Common myeloid progenitor, CD34-positive (primary cell): ENCODE results near the gene FIGLA.
A peak's percentile ranks its signal among the peaks of the same experiment; 100 is the strongest.

Experiments
- CTCF ChIA-PET: fragments of 350-600 bp; sonication (Branson Sonifier 250); formaldehyde crosslinking; loops from one replicate; lab custom pipeline; 2021; ENCODE audit warnings: antibody characterized with exemption; lab: Charles Lee
- POLR2A ChIA-PET: fragments of 350-600 bp; sonication (Branson Sonifier 250); formaldehyde crosslinking; loops from one replicate; lab custom pipeline; 2021; ENCODE audit warnings: antibody characterized with exemption; lab: Charles Lee
- DNase-seq, 3 donors: peaks; one replicate each; pipeline versions ENCODE4 v3.0.0 to v3.0.0-alpha.2; 2013
- H3K27ac ChIP-seq, 2 experiments: 1 replicate in 1 of 2; 2 replicates in 1 of 2; pipeline ENCODE4 v1.7.0; 2013; ENCODE audit warnings: inconsistent platforms in 2 of 2, low read length in 2 of 2, mild to moderate bottlenecking in 2 of 2, low read depth in 1 of 2, moderate library complexity in 1 of 2; ENCODE audit not compliant: severe bottlenecking in 2 of 2, insufficient read depth in 1 of 2, poor library complexity in 1 of 2
- H3K27me3 ChIP-seq, 5 experiments: replicated peaks in 2 of 5; 1 replicate in 3 of 5; 2 replicates in 2 of 5; pipeline versions ENCODE4 v1.6.1 to v1.7.0; 2013; ENCODE audit warnings: low read length in 4 of 5, mild to moderate bottlenecking in 2 of 5, moderate library complexity in 2 of 5, inconsistent platforms in 1 of 5; ENCODE audit not compliant: insufficient read depth in 5 of 5, control insufficient read depth in 4 of 5
- H3K36me3 ChIP-seq, 4 experiments: 1 replicate in 2 of 4; 2 replicates in 2 of 4; pipeline versions ENCODE4 v1.6.1 to v1.7.0; 2013; ENCODE audit warnings: low read length in 3 of 4, control low read depth in 1 of 4, mild to moderate bottlenecking in 1 of 4; ENCODE audit not compliant: control insufficient read depth in 4 of 4, insufficient read depth in 4 of 4
- H3K4me1 ChIP-seq, 4 experiments: 1 replicate in 3 of 4; 2 replicates in 1 of 4; pipeline versions ENCODE4 v1.6.1 to v1.7.1; 2013; ENCODE audit warnings: low read length in 3 of 4, mild to moderate bottlenecking in 3 of 4, control low read depth in 1 of 4, inconsistent platforms in 1 of 4, moderate library complexity in 1 of 4; ENCODE audit not compliant: control insufficient read depth in 4 of 4, insufficient read depth in 4 of 4; ENCODE audit errors: control extremely low read depth in 1 of 4
- H3K4me3 ChIP-seq, 7 experiments: 1 replicate in 4 of 7; 2 replicates in 3 of 7; pipeline versions ENCODE4 v1.5.1 to v1.7.0; 2013; ENCODE audit warnings: mild to moderate bottlenecking in 7 of 7, low read length in 6 of 7, moderate library complexity in 6 of 7, inconsistent platforms in 2 of 7, low read depth in 2 of 7, control low read depth in 1 of 7; ENCODE audit not compliant: insufficient read depth in 4 of 7, control insufficient read depth in 1 of 7; ENCODE audit errors: extremely low read depth in 1 of 7
- H3K9me3 ChIP-seq, 5 experiments: 1 replicate in 4 of 5; 2 replicates in 1 of 5; pipeline versions ENCODE4 v1.6.1 to v1.7.1; 2013; ENCODE audit warnings: low read length in 4 of 5, mild to moderate bottlenecking in 2 of 5, inconsistent platforms in 1 of 5, low read depth in 1 of 5, moderate library complexity in 1 of 5; ENCODE audit not compliant: control insufficient read depth in 4 of 5, insufficient read depth in 2 of 5; ENCODE audit errors: control extremely low read depth in 1 of 5
- WGBS: methylation state at CpG from one replicate; pipeline ENCODE4 v1.1.5; 2013; ENCODE audit not compliant: insufficient coverage; 5-methylcytosine and 5-hydroxymethylcytosine counted together

FIGLA gene

DNA sequence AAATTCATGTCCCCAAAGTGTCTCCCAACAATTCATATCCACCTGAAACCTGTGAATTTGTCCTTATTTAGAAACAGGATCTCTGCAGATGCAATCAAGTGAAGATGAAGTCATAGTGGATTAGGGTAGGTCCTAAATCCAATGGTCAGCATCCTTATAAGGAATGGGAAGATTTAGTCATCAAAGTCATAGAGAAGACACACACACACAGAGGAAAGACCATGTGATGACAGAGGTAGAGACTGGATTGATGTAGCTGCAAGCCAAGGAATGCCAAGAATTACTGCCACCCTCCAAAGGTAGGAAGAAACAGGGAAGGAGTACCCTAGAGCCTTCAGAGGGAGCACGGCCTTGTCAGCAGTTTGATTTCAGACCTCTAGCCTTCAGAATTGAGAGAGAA, 40.1 kb downstream of the FIGLA start:
- Histone ChIP-seq H3K4me3 (no peak overlapping the region), H3K27me3 (peaks cover 2 to 19% (median 12%) of the 10 kb centered on the region in 5 experiments), H3K27ac (no peak overlapping the region), H3K36me3 (no peaks in the 10 kb centered on the region), H3K9me3 (peaks cover 0 to 2% (median 0%) of the 10 kb centered on the region in 5 experiments), H3K4me1 (no peaks in the 10 kb centered on the region)
- 88% methylated on average over 1 of the region's 1 CpG for WGBS
- CTCF ChIA-PET, result interaction anchor here (1.0 to 2.1 kb wide), 3 partner anchors 9 to 19 kb away, joined by 3 to 8 read pairs (median 4); no protein-coding TSS in a partner anchor
- POLR2A ChIA-PET, result no interaction called here
- no peak for DNase-seq

GRCh38 chr2:70748002-70748784, 42.2 kb downstream of the FIGLA start:
- H3K36me3 ChIP-seq, result no peaks in the 10 kb centered on the region
- H3K27ac ChIP-seq, result no peak overlapping the region
- H3K4me3 ChIP-seq, result no peak overlapping the region
- 25% methylated on average over 1 of the region's 1 CpG for WGBS
- peak in 2 of 3 donors; percentile 43 to 51 for DNase-seq
- no peaks in the 10 kb centered on the region for H3K4me1 ChIP-seq
- H3K27me3 ChIP-seq, result peaks cover 0 to 6% (median 3%) of the 10 kb centered on the region in 5 experiments
- POLR2A ChIA-PET, result no interaction called here
- CTCF ChIA-PET, result interaction anchor here (0.6 to 1.1 kb wide), 2 partner anchors 31 to 407 kb away, joined by 3 to 4 read pairs; no protein-coding TSS in a partner anchor
- H3K9me3 ChIP-seq, result peaks cover 0 to 2% (median 0%) of the 10 kb centered on the region in 5 experiments

DNA sequence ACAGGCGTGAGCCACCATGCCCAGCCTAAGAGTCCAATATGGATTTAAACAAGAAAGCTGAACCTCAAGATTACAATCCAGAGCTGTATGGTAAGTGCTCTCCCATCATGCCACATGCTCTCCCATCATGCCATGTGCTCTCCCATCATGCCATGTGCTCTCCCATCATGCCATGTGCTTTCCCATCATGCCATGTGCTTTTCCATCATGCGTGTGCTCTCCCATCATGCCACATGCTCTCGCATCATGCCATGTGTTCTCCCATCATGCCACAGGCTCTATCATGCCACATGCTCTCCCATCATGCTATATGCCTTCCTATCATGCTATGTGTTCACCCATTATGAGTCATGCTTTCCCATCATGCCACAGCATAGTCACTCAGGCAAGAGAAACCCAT, 43.2 kb downstream of the FIGLA start:
- Histone ChIP-seq H3K4me1 (no peaks in the 10 kb centered on the region), H3K27ac (no peak overlapping the region), H3K27me3 (peaks cover 0 to 6% (median 2%) of the 10 kb centered on the region in 5 experiments), H3K4me3 (no peak overlapping the region), H3K9me3 (peaks cover 0 to 2% (median 0%) of the 10 kb centered on the region in 5 experiments), H3K36me3 (no peaks in the 10 kb centered on the region)
- ChIA-PET POLR2A (no interaction called here), CTCF (interaction anchor here (1.1 kb wide), 1 partner anchor 30 kb away, joined by 4 read pairs; no protein-coding TSS in a partner anchor)
- DNase-seq, result peak in 1 of 3 donors; percentile 13
- 98% methylated on average over 3 of the region's 3 CpGs for WGBS

DNA sequence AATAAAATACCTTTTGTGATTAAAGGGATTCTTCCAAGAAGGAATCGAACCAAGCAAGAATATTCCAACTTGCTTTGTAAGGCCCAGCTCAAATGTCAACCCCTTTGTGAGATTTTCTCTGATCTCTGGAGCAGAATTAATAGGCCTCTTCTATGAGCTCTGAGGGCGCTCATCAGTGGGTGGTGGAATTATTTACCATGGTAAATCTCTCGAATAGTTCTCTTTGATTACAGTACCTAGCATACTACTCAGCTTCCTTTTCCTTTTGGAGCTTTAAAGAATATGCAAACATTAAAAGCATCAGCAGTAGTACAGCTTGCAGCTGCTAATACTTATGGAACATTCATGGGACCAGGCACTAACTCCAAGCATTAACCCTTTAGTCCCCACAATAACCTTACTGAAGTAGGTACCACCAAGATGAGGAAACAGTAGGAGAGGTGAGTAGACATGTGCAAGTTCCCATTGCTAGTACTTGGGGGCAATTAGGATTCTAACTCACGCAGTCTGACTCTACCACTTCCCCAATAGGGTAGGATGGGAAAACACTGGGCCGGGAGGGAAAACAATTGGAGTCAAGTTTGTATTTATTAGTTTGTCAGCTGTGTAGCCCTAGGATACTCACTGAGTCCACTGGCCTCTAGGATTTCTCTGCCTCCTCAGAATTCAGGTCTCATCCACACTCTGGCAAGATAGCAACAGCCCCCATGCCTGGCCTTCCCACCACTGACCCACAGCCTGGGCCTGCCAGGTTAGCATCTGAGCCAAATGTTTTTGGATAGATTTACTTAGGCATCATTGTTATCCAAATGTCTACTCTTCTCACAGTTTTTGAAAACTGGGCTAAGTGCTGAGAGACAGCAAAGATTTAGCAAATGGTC, 44.1 kb downstream of the FIGLA start:
- WGBS, result 100% methylated on average over 1 of the region's 5 CpGs
- no peak for DNase-seq
- CTCF ChIA-PET, result interaction anchor here (1.8 kb wide), 1 partner anchor 9 kb away, joined by 5 read pairs; no protein-coding TSS in a partner anchor
- H3K9me3 ChIP-seq, result peaks cover 0 to 2% (median 0%) of the 10 kb centered on the region in 5 experiments
- POLR2A ChIA-PET, result no interaction called here
- H3K27ac ChIP-seq, result no peak overlapping the region
- H3K36me3 ChIP-seq, result no peaks in the 10 kb centered on the region
- peaks cover 0 to 3% (median 2%) of the 10 kb centered on the region in 5 experiments for H3K27me3 ChIP-seq
- no peak overlapping the region for H3K4me3 ChIP-seq
- no peaks in the 10 kb centered on the region for H3K4me1 ChIP-seq

GRCh38 chr2:70745276-70745825, 45.1 kb downstream of the FIGLA start:
- Histone ChIP-seq H3K4me1 (no peaks in the 10 kb centered on the region), H3K27ac (no peak overlapping the region), H3K9me3 (peaks cover 0 to 2% (median 0%) of the 10 kb centered on the region in 5 experiments), H3K4me3 (no peak overlapping the region), H3K36me3 (no peaks in the 10 kb centered on the region), H3K27me3 (peaks cover 0 to 3% (median 2%) of the 10 kb centered on the region in 5 experiments)
- 84% methylated on average over 2 of the region's 3 CpGs for WGBS
- ChIA-PET POLR2A (no interaction called here), CTCF (interaction anchor here (1.8 kb wide), 1 partner anchor 10 kb away, joined by 5 read pairs; no protein-coding TSS in a partner anchor)
- no peak for DNase-seq

DNA sequence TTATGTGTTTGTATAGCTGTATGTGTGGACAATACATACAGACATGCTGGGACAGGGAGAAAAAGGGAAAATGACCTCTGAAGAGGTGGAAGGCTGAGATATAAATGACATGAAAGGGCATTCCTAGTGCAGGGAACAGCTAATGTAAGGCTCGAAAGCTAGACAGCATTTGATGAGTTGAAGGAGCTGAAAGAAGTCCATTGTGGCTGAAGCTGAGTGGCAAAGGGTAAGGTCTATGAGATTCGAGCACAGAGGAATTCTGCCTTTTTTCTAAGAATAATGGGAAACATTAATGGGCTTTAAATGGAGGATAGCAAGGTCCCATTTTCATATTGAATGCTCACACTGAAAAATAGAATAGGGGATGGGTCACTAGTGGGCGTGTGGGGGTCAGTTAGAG, 46.0 kb downstream of the FIGLA start:
- ChIA-PET POLR2A (no interaction called here), CTCF (no interaction called here)
- 100% methylated on average over 2 of the region's 3 CpGs for WGBS
- H3K9me3 ChIP-seq, result peaks cover 0 to 6% (median 0%) of the 10 kb centered on the region in 5 experiments
- H3K27ac ChIP-seq, result no peak overlapping the region
- H3K36me3 ChIP-seq, result no peaks in the 10 kb centered on the region
- no peaks in the 10 kb centered on the region for H3K4me1 ChIP-seq
- no peak overlapping the region for H3K4me3 ChIP-seq
- DNase-seq, result no peak
- peaks cover 0 to 2% (median 0%) of the 10 kb centered on the region in 5 experiments for H3K27me3 ChIP-seq
